Measurements from ENCODE around the gene DCTN5.

DNA sequence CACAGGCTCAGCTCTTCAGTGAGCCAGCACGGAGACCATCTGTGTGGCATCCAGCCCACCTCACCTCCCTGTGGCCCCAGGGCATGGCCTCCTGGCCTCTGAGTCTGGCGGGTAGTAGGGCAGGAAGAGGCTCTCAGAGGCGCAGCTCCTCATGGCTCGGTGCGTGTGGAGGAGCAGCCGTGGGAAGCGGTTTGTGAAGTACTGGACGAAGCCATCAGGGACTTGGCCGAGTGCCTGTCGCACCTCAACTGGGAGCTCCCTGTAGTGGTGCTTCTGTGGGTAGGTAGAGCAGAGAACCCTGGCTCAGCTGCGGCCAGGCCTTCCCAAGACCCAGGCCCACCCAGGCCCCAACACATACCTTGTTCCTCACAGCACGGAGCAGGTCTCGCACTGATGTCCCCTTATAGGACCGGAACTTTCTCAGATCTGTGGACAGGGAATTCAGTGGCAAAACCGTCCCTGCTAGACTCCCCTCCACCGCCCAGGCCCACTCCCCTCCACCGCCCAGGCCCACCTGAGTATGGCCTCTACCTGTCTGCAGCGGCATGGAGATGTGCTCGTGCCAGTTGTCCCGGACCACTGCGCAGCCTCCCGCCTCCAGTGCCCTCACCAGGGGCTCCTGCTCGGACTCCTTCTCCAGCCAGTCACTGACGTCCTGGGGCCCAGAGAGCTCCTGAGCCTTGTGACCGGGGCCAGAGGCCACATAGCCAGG lies 49.7 kb downstream of the DCTN5 start:
- TF ChIP-seq POLR2AphosphoS5 (IDR thresholded peaks at IDR 0.05; ENCODE audit: low read depth, low read length), result no peak; the same call in 1 of the 2 replicates
- no peak for TF ChIP-seq FOXP2 (optimal IDR thresholded peaks at IDR 0.05; ENCODE audit: borderline replicate concordance, extremely low read depth, extremely low read length, insufficient read depth)
- TF ChIP-seq, protein P1, sequence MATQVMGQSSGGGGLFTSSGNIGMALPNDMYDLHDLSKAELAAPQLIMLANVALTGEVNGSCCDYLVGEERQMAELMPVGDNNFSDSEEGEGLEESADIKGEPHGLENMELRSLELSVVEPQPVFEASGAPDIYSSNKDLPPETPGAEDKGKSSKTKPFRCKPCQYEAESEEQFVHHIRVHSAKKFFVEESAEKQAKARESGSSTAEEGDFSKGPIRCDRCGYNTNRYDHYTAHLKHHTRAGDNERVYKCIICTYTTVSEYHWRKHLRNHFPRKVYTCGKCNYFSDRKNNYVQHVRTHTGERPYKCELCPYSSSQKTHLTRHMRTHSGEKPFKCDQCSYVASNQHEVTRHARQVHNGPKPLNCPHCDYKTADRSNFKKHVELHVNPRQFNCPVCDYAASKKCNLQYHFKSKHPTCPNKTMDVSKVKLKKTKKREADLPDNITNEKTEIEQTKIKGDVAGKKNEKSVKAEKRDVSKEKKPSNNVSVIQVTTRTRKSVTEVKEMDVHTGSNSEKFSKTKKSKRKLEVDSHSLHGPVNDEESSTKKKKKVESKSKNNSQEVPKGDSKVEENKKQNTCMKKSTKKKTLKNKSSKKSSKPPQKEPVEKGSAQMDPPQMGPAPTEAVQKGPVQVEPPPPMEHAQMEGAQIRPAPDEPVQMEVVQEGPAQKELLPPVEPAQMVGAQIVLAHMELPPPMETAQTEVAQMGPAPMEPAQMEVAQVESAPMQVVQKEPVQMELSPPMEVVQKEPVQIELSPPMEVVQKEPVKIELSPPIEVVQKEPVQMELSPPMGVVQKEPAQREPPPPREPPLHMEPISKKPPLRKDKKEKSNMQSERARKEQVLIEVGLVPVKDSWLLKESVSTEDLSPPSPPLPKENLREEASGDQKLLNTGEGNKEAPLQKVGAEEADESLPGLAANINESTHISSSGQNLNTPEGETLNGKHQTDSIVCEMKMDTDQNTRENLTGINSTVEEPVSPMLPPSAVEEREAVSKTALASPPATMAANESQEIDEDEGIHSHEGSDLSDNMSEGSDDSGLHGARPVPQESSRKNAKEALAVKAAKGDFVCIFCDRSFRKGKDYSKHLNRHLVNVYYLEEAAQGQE (IDR thresholded peaks at IDR 0.05; ENCODE audit: insufficient read depth in 1 of 2, low read depth in 2 of 2, low read length in 2 of 2), result no peak

Measured in PFSK-1 (cell line).